GM19395 (cell line): ENCODE measurements around the gene FAAH2.
"Not testable (repeated sequence)": the region's sequence is repeated elsewhere in the genome, so short reads cannot be mapped to it uniquely, and the experiment has no call there.

Source experiments
- ATAC-seq: cut with Tn5 transposase; IDR thresholded peaks from one replicate; pipeline ENCODE4 v1.9.1; 2021; ENCODE audit warnings: mild to moderate bottlenecking, moderate library complexity; ENCODE audit not compliant: unreplicated experiment

FAAH2 gene

DNA sequence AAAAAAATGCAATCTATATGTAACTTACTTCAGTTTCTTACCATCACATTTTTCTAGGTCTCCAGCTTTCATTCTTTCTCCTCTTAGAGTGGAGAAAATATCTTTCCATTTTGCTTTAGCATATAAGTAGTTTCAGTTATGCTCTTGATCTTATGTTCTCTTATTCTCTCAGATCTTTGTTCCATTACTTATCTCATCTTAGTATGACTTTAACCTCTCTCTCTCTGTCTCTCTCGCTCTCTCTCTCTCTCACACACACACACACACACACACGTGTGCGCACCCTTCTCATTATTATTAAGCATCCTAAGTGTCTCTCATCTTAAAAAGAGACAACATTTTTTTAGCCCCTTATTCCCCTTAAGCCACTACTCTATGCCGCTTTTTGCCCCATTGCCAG is 92.8 kb downstream of the FAAH2 start:
- ATAC-seq, result no peak

DNA sequence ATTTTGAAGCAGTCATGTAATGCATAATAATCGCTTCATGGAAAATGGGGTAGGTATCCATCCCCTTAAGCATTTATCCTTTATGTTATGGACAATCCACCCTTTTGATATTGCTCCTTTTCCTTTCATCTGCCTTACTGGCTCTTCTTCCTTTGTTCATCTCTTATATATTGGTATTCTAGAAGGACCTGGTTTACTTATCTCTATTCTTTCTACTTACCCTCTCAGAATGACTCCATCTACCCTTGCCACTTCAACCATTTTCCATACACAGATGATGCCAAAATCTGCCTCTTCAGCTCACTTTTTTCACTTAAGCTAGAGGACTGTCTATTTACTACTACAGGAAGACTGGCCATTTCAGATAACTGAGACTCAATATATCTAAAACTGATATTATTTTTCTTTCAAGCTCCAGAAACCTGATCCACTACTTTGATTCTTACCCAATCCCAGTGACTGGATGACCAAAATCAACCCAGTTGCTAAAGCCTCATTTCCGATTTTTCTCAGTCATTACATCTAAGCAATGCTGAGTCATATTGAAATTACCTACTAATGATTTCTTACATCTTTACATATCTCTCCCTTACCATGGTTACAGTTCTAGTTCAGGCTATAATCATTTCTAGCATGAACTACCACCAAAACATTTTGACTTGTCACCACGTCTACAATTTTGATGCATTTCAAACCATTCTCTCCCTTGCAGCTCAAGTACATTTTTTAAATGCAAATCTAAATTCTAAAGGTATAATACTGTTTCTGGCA is 93.7 kb downstream of the FAAH2 start:
- no peak for ATAC-seq

DNA sequence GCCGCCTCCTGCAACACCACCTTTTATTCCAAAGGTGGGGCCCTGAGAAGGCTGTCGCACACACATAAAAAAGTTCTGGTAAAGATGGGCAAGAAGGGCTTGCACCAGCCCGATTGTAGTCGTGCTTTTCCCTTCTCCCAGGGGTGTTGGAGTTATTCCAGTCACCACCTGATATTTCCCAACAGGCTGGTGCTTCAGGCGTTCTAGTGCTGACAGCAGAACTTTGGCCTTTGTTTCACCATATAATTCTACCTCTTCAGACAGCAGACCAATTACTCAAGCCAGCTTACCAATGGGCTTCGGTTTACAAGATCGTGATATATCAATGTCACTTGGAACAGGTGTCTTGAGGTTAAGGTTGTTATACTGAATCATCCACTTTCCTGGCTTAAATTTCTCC is 107.7 kb downstream of the FAAH2 start:
- ATAC-seq, result not testable (repeated sequence)

DNA sequence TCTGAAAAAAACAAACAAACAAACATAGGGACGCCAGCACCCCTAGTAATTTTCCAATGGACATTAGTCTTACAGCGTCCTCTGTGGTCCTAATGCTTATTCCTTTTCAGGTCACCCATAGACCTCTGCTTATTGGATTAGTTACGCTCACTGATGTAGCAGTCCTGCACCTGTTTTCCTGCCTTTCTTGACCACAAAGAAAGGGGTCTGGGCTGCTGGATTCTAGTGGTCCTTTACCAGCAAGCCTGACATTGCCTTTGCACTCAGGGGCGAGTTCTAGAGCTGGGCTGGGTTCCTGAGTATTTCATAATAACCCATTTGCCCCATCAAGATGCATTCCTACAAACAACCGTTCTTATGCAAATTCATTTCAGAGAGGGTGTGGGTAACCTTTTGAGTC is 116.7 kb downstream of the FAAH2 start:
- not testable (repeated sequence) for ATAC-seq

DNA sequence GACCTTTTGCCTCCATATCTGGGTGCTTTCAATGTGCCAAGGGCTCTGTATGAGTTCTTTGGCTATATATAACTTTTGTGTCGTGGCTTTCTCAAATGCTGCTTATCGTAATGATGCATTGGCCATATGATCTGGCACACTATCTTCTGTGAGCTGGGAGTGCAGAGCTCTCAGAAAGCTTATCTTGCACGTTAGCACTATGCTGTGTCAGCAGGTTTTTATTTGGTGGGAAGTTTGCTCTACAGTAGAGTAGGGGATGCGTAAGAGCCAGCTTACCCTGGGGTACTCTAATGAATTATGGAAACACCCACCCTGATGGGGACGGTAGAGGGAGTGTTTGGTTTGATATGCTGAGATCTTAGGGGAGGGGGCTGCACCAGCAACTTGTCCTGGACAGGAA is 119.6 kb downstream of the FAAH2 start:
- ATAC-seq, result no peak

DNA sequence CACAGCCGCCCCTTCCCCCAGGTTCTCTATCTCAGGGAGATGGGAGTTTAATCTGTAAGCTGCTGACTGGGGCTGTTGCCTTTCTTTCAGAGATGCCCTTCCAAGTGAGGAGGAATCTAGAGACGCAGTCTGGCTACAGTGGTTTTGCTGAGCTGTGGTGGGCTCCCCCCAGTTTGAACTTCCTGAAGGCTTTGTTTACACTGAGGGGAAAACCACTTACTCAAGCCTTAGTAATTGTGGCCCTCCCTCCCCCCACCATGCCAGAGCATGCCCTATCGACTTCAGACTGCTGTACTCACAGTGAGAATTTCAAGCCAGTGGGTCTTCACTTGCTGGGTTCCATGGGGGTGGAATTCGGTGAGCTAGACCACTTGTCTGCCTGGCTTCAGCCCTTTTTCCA is 131.3 kb downstream of the FAAH2 start:
- ATAC-seq, result no peak

DNA sequence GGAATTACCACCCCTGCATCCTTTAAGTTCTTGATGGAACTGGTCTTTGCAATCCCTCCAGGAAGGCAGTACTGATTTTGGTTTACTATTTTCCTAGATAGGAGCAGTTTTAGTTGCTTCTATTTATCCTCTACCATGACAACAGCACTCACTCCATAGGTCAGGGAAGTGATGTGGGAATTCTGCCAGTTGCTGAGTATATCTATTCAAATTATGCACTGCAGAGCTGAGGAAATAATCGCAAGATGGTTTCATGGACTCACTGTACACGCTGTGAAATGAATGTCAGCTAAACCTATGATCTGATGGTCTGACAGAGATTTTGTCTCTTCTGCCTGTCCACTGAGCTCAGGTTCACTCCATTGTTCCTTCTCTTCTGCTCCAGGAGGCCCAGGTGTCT is 135.8 kb downstream of the FAAH2 start:
- ATAC-seq, result no peak

DNA sequence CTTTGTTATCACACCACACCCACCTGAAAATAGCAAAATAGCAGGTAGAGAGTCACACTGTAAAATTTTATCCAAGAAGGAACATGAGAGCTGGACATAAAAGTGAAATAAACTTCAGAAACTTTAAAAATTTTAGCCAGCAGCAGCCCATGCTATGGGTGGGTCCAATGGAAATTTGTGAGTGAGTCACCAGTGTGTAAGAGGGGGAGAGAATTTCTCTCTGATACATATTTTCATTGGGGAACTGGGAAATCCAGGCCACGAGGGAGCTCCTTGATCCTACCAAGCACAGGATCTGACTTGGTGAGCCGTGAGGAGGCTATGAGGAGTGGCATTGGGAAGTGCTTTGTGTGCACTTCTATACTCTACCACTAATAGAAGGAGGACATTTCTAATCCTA is 136.3 kb downstream of the FAAH2 start:
- no peak for ATAC-seq

DNA sequence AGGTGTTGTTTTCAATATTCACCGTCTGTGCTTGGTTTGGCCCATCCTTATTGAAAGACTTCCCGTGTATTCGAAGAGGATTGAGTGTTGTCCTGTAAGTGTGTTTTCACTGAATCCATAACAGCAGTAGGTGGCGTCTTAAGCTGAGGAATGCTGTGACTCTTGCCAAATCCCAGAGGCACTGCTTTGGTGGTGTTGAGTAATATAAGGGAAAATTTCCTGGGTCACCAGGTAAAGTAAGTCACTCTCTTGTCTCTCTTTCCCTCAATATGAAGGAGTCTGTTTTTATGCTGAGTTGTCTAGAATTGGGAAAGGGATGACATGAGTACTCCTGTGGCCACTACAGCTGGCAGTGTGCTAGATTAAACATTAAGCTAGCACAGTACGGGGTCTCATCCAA is 158.6 kb downstream of the FAAH2 start:
- no peak for ATAC-seq

DNA sequence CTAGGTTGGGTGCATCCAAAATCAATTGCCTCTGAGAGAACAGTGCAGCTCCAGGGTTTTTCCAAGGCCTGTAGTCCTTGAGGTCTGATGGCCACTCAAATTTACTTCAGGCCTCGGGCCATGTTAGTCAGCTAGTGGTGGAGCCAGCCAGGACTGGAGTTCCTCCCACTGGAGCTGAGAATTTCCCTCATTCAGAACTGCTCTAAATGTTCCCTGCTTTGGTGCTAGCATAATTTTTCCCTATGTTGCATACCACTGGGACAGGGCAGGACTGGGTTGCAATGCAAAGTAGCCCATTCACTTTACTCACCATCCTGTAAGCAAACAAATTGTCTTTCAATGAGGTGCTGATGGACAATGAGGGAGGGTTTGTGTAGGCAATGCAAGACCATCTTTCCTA is 159.3 kb downstream of the FAAH2 start:
- no peak for ATAC-seq

DNA sequence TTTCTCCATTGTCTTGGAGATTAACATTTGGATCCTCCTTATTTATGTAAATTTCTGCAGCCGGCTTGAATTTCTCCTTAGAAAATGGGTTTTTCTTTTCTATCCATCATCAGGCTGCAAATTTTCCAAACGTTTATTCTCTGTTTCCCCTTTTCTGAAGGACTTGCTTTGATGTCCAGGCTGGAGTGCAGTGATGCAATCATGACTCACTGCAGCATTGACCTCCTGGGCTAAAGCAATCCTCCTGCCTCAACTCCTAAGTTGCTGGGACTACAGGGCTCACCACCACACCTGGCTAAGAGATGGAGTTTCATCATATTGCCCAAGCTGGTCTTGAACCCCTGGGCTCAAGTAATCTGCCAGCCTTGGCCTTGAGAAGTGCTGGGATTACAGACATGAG is 161.3 kb downstream of the FAAH2 start:
- no peak for ATAC-seq

DNA sequence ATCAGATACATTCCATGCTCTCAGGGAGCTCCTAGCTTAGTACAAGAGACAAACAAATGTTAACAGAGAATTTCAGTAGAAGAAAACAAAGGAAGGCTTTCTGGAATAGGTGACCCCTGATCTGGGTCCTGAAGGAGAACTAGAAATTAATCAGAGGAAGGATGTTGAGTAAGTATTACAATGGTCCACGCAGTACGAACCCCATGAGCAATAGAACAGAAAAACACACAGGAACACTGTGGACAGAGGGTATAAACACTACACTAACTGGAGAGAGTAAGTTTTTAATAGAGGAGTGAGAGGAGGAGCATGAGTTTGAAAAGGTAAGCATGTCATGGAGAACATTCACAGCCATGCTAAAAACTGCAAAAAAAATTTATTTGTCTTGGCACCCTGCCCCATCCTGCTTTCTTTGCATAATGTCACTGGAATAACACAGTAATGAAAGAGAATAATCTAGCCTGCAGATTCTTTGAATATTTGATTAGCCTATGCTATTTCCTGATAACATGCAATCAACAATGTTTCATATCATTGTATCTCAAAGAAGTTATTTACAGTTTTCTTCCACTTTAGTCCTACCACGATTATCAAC is 165.0 kb downstream of the FAAH2 start:
- no peak for ATAC-seq

DNA sequence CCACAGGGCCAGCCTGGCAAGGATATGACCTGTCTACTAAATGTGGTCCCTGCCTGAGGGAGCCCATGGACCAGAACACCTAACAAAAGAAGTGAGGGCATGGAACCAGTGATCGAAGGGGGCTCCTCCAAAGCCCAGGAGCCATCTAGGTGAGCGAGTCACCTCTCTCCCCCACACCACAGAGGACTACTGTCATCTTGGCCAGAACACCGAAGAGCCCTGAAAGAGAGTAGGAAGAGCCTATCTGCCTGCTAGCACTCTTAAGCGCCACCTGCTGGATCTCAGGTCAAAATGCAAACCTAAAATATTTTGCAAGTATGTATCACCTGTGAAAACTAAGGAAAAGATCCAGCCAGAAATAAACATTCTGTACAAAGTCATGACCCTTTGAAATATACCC is 167.4 kb downstream of the FAAH2 start:
- ATAC-seq, result peak; percentile 83

DNA sequence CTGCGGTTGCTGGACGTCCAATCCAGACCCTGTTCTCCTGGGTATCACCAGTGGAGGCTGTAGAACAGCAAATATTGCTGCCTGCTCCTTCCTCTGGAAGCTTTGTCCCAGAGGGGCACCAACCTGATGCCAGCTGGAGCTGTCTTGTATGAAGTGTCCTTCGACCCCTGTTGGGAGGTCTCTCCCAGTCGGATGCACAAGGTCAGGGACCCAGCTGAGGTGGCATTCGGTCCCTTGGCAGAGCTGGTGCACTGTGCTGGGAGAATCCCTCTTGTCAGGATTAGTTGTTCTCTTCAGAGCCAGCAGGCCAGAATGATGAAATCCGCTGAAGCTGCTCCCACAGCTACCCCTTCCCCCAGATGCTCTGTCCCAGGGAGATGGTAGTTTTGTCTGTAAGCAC is 195.0 kb downstream of the FAAH2 start:
- ATAC-seq, result no peak

DNA sequence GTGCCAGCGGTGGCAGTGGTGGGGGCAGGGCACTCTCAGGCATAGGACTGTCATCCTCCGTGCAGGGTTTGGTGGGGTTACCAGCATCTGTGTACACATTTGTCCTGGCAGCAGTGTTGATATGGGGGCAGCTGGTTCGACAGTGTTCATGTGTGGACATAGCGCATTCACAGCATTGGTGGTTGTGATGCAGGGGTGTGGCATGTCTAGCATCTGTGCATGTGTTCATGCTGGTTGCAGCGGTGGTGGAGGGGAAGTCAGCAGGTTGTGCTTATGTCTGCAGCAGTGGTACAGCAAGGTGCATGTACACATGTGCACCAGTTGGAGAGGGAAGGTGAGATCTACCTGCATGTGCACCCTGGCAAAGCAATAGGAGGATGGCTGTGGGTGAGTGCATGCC is 230.0 kb downstream of the FAAH2 start:
- ATAC-seq, result no peak

DNA sequence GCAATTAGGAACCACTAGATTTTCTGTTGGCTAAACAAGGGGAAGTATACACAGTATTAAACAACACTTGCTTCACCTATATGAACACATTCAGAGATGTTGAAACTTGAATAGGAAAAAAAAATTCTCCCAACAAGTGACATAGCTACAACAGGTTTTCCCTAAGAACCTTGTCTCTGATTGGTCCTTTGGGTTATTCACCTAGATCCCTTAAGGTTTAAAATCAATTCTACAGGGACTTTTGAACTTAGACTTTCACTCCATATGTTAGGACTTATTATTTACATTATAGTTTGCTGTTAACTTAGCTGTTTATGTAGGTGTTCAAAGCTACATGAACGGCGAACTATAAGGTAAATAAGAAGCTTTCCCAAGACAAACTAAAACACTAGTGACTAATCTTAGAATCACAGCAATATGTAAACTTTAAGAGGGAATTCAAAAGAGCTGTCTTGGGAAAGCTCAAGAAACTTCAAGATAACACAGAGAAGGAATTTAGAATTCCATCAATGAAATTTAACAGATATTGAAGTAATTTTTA is 233.1 kb downstream of the FAAH2 start:
- no peak for ATAC-seq

DNA sequence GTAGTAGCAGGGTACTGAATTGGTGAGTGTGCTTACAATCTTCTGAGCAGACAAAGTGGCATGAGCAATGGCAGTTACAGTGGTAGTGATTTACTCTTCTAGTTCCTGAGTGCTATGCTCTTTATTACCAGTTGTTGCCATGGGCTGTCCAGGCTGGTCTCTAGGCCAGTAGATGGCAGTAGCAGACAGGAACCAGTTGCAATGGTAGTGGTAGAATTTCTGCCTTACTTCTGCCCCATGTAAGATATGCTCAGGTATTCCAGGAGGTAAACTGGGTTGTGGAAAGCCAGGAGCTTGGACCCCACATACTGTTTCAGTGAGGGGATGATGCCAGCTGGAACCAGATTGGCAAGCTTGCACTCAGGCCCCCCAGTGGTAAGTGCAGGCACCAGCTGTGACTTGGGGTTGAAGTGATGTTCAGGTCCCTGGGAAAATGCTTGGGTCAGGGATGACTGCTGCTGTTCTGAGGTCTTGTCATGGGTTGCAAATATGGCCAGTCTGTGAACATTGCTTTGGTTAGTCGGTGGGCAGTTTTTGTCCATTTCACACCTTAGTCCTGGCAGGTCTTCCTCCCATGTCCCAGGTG is 242.3 kb downstream of the FAAH2 start:
- ATAC-seq, result peak; percentile 74
